Myocyte (in vitro differentiated cells): ENCODE results near the gene RBFOX1. TPM values are rescaled to one million over a fixed set of nuclear protein-coding genes. Genes with fewer than 3 reads are reported as not detected.

Source experiments
- DNase-seq: peaks from one replicate; pipeline ENCODE4 v3.0.0-alpha.2; 2012; ENCODE audit warnings: low read depth
- total RNA-seq: library from RNA; depleted of rRNA; stranded (reverse); fragments of >200 nt; gene quantifications from 2 replicates; pipeline ENCODE4 v1.2.3, GENCODE V29; 2014

The RBFOX1 gene
- total RNA-seq, 1 donor from 2014 or later: 58.7 TPM

DNA sequence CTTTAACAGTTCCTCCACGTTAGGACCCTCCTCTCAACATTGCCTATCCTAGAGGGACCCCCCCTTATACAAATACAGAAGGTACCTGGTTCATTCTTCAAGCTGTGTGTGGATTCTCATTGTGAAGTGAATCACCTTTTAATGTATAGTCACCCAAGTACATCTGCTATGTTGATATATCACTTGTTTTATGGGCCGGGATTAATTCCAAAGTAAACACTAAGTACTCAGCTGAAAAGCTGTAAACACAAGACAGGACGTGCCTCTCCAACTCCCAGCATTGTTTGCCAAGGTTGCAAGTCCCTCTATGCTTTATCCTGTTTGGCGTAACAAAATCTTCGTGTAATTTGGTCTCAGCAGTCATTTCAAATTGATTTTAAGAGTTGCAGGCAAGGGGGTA, 123.6 kb downstream of the RBFOX1 start:
- DNase-seq: no peak

DNA sequence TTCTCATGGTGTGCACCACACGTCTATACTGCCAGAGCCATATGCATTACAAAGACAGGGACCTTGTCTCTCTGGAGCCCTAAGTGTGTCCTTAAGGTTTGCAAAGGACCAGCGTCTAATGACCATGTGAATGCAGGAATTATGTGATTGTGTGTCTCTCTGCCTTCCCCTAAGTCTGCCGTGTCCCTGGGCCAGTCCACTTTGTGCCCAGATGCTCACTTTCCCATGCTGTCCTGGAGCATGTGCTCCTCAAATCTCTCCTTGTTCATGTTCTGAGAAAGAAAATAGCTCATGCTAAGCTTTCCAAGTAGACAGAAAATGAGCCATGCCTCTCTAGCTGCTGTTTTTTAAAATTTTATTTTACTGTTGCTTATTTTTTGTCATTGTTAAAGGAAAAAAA, 125.5 kb downstream of the RBFOX1 start:
- DNase-seq: no peak

DNA sequence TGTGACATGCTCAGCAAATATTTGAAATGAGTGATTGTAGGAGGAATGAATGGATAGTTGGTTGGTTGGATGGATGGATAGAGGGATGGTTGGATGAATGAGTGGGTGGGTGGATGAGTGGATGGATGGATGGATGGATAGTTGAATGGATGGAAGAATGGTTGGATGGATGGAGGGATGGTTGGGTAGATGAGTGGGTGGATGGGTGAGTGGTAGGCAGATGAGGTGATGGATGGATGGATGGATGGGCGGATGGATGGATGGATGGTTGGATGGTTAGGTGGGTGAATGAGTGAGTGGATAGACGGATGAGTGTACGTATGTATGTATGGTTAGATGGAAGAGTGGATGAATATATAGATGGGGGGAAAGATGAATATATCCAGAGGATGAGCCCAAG, 137.7 kb downstream of the RBFOX1 start:
- no peak for DNase-seq

DNA sequence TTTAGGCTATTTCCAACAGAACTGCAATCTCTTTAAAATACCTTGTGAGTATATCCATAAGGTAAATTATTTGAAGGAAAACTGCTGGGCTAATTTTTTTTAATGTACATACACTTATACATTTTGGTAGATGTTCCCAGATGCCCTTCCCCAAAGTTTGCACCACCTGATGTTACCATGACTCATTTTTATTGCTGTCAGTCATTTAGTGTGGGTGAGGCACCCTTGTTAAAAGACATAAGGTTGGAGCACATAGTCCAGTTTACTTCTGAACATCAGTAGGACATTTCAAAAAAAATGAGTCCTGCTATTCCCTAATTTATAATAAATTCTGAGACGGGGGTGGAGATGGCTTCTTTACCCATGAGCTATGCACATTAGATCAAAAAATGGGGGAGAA, 138.6 kb downstream of the RBFOX1 start:
- DNase-seq: no peak

DNA sequence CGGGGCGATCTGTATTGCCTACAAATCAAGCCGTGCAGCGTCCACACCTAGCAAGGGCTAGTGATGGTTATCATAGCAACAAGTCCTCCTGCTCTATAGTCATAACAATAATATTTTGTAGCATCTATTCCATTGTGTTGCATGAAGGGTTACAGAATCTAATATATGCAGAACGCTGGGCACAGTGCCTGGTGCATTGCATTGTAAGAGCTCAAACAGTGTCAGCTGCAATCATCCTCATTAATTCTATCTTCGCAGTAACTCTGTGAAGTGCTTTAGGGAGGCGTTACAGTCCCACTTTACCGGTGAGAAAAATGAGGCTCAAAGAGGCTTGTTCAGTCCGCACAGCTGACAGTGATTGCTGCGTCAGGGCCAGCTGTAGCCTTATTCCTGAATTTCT, 149.4 kb downstream of the RBFOX1 start:
- no peak for DNase-seq

DNA sequence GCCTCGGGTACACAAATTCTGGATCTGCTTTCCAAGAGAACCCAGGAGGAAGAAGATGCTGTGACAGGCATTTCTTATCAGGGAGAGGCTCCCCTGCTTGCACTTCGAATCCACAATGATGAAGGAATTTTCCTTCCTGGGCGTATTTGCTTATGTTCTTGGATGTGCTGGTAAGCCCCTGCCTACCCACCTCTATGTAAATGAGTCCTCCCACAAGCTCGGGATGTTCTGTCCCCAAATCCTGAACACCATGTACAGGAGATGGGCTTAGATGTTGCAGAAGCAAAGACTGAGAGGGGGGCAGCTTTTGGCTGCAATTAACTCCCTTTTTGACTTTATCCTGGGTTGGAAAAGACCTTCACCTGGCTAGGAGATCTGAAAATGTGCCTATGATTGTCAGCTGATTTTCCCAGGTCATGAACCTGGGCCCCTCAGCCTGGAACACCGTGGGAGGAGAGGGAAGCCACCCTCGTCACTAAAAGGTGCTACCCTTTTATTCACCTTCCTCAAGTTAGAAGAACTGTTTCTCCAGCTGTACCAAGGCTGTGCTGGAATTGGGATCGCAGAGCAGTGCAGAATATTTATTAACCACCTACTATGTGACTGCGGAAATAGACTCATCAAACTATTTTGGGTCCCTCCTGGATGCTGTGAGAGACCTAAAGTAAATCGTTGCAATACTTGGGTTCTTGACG, 150.1 kb downstream of the RBFOX1 start:
- no peak for DNase-seq

DNA sequence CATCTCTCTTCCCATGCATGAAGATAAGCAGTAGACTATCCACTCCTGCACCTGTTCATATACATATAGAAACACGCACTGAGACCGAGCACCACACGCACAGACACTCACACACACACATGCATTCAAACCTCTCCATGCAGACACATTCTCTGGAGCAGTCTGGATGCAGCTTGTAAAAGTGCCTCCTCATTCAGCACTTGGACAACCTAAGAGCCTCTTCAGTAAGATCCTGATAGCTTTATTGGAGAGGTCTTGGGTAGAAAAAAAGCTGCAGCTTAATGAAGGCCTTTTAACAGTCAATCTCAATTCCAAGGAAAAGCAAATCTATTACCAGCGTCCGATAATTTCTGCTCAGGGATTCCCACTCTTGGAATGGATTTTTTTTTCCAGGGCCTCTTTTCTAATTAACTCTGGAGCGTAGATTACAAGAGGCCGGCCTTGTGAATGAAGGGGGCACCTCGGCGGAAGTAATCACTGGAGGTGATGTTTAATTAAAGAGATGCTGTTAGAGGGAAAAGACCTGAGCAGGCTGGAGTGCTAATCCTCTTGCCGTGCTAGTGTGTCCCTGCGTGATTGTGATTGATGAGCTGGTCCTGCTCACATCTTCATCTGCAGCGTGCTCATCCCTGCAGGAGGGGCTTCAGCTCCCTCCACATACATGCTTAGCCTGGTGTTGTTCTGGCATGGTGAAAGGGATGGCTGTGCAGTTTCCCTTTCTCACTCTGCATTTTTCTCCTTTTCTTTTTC, 155.1 kb downstream of the RBFOX1 start:
- no peak for DNase-seq

DNA sequence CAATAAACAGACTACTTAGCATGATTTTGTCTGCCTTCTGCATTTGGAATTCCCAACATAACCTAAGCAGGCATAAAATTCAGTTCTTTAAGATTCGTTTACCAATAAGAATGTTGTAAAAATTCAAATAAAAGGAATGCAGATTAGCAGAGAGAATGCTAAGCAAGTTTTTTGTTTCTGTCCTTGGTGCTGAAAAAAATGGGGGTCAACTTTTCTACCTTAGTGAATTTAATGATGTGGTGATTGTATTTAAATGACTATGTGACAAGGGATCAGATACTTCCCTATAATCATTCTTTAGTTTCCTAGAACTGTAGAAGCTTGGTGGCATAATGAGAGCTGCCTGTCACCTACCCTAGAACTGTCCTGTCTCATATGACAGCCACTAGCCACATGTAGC, 159.5 kb downstream of the RBFOX1 start:
- no peak for DNase-seq

DNA sequence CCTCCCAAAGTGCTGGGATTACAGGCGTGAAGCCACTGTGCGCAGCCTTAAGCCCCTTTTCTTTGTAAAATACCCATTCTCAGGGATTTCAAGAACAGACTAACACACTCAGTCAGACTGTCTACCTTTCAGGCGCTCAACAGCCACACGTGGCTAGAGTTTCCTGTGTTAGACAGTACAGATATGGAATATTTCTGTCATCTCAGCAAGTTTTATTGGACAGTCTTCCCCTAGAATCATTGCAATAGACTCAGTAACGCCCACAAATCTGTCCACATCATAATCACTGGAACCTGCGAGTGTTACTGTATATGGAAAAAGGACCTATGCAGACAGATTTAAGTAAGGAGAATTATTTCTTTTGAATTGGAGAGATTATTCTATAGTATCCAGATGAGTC, 160.5 kb downstream of the RBFOX1 start:
- DNase-seq: no peak

DNA sequence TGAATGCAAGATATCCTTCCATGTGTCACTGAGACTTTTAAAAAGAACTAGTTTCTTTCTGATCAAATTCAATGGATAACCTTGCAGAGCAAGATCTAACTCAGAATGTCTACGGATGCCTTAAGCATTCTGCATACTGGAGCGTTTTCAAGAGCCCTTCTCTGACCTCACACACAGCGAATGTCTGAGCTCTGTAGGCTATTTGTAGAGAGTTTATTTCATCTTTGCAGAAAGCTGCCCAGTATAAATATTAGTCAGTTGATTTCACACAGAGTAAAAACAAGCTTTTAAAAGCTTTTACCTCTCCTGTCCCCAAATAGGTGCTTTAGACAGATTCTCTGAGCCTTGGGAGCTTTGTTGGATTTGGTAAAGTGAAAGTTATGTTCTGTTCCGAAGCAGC, 165.0 kb downstream of the RBFOX1 start:
- DNase-seq: peak; percentile 30

DNA sequence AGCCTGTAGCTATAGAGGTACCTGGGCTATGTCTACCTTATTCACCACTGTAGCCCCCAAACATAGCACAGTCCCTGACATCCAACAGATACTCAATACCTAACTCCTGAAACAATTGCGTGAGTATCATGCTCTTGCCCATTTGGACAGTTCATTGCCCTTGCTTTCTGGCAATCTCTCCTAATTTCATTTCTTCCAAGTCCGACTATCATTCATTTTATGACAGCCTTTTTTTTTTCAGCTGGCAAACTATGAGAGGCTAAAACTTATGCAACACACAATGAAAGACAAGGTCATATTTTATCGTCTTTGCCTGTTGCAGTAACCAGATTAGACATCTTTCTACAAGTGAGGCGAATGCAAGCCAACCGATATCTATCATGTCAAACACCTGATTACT, 169.2 kb downstream of the RBFOX1 start:
- DNase-seq: no peak

DNA sequence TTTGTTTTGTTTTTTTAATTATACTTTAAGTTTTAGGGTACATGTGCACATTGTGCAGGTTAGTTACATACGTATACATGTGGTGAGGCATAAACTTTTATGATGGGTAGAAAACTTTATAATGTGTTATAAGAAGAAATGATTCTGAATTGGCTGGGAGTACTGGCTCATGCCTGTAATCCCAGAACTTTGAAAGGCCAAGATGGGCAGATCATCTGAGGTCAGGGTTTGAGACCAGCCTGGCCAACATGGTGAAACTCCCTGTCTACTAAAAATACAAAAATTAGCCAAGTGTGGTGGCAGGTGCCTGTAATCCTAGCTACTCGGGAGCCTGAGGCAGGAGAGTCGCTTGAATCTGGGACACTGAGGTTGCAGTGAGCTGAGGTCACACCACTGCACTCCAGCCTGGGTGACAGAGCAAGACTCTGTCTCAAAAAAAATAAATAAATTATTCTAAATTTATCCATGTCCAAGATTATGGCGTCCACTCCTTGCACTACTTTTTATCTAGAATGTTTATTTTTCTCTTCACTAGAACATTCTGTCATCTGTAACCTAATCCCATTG, 170.0 kb downstream of the RBFOX1 start:
- DNase-seq: peak; percentile 48

DNA sequence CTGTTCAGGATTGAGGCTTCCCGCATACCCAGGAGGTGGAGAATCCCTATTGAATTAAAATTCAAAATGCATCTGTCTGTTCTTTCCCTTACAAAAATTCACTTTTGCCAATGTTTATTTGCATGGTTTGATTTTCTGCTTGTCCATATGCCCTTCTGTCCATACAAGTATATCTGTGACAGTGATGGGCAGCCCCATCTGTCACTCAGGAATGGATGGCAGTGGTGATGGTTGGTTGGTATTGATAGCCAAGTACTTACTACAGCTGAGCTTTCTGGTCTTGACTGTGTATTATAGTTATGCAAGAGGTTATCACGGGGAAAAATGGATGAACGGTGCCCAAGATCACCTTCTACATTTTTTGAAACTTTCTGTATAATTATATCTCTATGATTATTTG, 171.0 kb downstream of the RBFOX1 start:
- peak; percentile 27 for DNase-seq

DNA sequence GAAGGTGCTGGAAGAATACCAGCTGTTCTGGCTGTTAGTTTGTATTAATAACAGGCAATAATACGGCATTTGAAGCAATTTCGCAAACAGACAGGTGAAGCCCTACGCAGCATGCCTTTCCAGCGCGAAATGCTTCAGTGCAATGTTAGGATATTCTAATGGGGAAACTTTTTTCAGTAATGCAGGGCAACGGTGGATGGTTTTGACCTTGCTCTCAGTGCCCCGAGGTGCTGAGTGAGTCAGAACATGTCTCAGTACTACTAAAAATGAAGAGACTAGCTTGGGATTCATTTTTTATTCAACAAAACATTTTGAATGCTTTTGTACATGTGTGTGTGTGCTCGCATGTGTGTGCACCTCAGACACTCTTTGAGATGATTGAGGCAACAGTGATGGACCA, 172.2 kb downstream of the RBFOX1 start:
- DNase-seq: no peak

DNA sequence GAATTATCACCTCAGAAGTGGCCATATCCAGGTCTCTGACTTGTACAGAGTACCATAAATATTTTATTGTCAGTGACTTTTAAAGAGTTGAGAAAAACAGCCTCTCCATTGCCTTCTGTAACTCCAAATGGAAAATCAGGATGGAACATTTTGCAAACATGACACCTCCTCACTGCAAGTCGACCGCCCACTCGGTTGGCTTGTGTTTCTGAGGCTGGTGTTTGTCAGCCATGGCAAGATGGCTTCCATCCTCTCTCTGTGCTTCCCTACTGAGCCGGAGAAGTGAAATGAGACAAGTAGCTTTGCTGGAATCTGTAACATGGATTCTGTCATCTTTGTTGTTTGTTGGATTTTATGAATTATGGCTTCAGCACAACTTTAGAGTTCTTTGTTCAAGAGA, 172.8 kb downstream of the RBFOX1 start:
- DNase-seq: no peak

DNA sequence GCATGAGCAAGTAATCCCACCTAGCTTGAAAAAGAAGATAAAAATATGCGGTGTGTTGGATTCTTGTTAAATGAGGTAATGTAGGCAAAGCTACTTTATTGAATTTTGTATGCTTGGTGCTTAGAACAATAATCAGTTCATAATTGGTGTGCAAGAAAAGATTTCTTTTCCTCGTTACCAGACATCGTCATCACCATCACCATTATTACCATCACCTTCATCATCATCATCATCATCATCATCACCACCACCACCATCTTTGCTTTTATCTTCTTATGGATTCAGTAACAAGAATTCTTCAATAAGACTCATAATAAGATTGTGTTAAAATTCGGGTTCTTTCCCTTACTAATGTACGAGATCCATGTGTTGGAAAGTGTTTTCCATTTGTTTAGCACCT, 173.7 kb downstream of the RBFOX1 start:
- DNase-seq: no peak

DNA sequence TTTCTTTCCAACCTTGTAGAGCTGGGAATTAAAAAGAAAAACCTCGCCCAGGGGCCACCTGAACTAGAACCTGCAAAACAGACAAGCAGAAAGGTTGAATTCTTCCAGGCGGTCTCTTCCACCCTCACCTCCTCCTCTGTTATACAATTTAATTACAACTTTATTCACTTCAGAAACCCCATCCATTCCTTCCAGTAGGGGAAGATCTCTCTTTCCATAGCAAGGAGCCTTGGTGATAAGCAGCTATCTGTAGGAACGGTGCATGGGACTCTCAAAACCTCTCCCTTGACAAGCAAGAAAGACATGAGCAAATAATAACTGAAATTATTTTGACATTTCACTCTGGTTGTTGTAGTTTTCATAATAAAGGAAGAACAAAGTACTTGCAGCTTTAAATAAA, 176.0 kb downstream of the RBFOX1 start:
- no peak for DNase-seq

DNA sequence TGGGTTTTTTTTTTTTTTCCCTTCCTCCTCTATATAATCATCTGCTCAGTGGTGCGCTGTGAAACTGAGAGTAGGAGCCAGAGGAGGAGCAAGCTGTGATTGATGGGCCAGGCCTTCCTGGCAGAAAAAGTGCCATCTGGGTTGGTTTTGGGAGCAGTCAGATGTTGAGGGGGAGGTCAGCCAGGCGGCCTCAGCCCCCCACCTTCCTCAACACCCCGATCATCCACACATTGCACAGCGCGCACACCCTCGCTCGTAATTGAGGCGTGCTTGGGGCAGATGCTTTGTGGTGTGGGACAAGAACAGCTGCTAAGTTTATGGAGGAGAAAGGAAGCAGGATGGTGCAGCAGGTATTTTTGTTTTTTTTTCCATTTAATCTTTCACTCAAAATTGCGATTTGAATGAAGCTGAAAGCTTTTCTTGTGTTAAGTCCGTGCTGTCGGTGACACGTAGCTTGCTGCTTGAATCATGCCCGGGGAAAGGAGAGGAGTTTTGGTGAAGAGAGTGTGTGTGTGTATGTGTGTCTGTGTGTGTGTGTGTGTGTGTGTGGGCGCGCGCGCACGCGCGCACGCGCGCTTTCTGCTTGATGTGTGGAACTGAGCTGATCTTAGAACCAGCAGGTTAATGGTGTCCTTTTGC, 177.4 kb downstream of the RBFOX1 start:
- peak; percentile 78 for DNase-seq

DNA sequence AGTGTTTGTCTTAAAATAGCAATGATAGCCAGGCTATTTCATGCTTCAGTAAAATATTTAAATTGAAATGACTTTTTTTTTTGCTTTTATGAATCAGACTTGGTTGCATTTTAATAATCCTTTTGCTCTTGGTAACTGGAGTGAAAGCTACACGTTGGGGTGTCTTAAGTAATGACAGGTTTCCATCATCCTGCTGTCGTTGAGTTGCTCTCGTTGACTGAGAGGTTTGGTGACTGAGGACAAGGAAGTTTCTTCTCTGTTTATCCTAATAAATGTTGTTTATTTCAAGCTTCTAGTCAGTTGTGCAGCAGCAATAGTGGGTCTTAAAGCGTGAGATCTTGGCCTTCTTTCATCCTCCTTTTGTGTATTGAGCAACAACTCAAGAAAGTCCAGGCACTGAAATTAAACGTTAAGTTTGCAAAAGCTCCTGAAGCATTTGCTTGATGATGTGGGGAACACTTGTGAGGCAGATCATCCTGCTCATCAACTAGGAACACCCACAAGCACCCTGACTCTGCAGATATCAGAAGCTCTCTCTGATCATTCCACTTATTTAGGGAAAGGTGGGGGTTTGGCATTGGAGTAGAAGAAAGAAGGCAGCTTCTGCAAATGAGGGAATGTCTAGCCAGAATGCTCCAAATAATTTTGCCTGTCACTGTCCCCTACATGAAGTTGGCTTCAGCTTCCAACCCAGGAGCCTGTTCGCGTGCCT, 179.1 kb downstream of the RBFOX1 start:
- no peak for DNase-seq

DNA sequence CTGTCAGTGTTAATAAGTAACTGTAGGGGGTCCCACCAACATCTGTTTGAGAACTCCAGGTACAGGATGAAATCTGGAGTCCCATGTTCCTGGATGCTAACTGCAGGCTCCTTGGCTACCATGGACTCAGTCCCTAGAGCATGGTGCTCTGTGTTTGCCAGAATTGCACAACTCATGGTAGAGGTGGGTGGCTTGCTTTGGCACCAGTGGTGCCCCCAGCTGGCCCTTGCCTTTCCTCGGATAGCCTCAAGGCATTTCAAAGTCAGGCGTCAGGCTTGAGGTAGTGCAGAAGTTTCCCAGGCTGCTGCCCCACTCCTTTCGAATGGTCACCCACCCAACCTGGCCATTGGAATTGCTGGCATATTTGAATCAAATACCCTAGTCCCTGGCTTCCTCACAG, 179.9 kb downstream of the RBFOX1 start:
- DNase-seq: no peak

DNA sequence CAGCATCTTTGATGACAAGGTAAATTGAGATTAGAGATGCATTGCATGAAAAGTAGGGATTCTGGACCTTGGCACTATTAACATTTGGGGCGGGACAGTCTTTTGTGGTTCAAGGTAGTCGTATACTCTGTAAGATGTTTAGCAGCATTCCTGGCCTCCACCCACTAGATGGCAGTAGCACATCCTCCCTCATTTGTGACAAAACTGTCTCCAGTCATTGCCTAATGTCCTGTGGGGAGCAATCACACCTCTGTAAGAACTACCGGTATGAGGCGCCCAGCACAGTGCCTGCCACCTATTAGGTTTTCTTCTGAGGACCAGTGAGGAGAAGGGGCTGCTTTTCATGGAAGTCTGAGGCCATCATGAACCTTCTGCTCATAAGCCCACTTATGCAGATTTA, 180.8 kb downstream of the RBFOX1 start:
- DNase-seq: no peak

DNA sequence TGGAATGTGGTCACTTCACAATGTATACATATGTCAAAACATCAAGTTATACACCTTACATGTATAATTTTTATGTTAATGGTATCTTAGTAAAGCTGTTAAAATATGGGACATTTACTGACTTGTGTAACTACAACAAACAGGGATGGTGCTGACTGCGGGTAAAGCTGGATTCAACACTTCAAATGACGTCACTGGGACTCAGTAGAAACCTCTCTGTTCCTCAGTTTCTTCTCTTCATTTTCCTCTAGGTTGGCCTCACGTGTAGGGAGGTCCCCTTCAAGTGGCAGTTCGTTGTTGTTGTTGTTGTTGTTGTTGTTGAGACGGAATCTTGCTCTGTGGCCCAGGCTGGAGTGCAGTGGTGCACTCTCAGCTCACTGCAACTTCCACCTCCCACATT, 182.9 kb downstream of the RBFOX1 start:
- no peak for DNase-seq
